IMR-90 (cell line): ENCODE data around the gene NKAIN2. TPM values are rescaled to one million over a fixed set of nuclear protein-coding genes. Genes with fewer than 3 reads are reported as not detected.
"Not testable (repeated sequence)": the region's sequence is repeated elsewhere in the genome, so short reads cannot be mapped to it uniquely, and the experiment has no call there.

ENCODE experiments used
- ATAC-seq: fragments of 200-7000 bp; cut with Tn5 transposase; 2 replicates; pipeline ENCODE4 v1.9.1; 2020; ENCODE audit warnings: low read depth, mild to moderate bottlenecking, moderate library complexity
- BruUV-seq: library from RNA; stranded (reverse); fragments of 400-500 nt; replicated peaks from 2 replicates; lab custom pipeline; 2021; lab: Mats Ljungman, UMichigan
- CTCF ChIA-PET: fragments of 300-600 bp; formaldehyde crosslinking; extraction: SDS; loops from one replicate; lab custom pipeline; 2021; ENCODE audit warnings: antibody characterized with exemption; lab: Yijun Ruan, JAX
- POLR2A ChIA-PET: fragments of 300-600 bp; sonication (Branson Sonifier 250); formaldehyde crosslinking; loops from one replicate; lab custom pipeline; 2022; ENCODE audit warnings: antibody characterized with exemption; ENCODE audit not compliant: unreplicated experiment; lab: Charles Lee
- DNase-seq: peaks from one replicate; pipeline ENCODE4 v3.0.0; 2013
- H2AFZ ChIP-seq: replicated peaks from 2 replicates; pipeline ENCODE3; 2013; ENCODE audit warnings: low read length, mild to moderate bottlenecking; ENCODE audit not compliant: poor library complexity
- H2AK5ac ChIP-seq: 2 replicates; pipeline ENCODE4 v1.6.1; 2013; ENCODE audit warnings: low read depth, low read length, inconsistent platforms
- H2AK9ac ChIP-seq: replicated peaks from 2 replicates; pipeline ENCODE3; 2013; ENCODE audit warnings: mild to moderate bottlenecking, low read depth, low read length, moderate library complexity; ENCODE audit not compliant: poor library complexity
- H2BK120ac ChIP-seq: 2 replicates; pipeline ENCODE4 v1.6.1; 2013; ENCODE audit warnings: low read depth, low read length, inconsistent platforms
- H2BK15ac ChIP-seq: 3 replicates; pipeline ENCODE4 v1.6.1; 2013; ENCODE audit warnings: low read depth, low read length, inconsistent platforms
- H2BK20ac ChIP-seq: 2 replicates; pipeline ENCODE4 v1.6.1; 2013; ENCODE audit warnings: low read depth, mild to moderate bottlenecking, inconsistent platforms, low read length, moderate library complexity
- H2BK5ac ChIP-seq: 2 replicates; pipeline ENCODE4 v1.6.1; 2013; ENCODE audit warnings: mild to moderate bottlenecking, low read depth, low read length, inconsistent platforms; ENCODE audit not compliant: poor library complexity, severe bottlenecking
- H3K14ac ChIP-seq: replicated peaks from 2 replicates; pipeline ENCODE4 v1.6.1; 2013; ENCODE audit warnings: low read depth, low read length, inconsistent platforms
- H3K18ac ChIP-seq: 2 replicates; pipeline ENCODE4 v1.6.1; 2013; ENCODE audit warnings: low read depth, low read length, control low read depth
- H3K23ac ChIP-seq: 2 replicates; pipeline ENCODE4 v1.6.1; 2013; ENCODE audit warnings: low read depth, low read length, inconsistent platforms
- H3K27ac ChIP-seq: 2 replicates; pipeline ENCODE4 v1.5.1; 2013; ENCODE audit warnings: mild to moderate bottlenecking, control low read depth, low read length; ENCODE audit not compliant: insufficient read depth
- H3K27me3 ChIP-seq: 2 replicates; pipeline ENCODE4 v1.6.1; 2013; ENCODE audit warnings: low read length; ENCODE audit not compliant: control insufficient read depth, insufficient read depth
- H3K36me3 ChIP-seq: 2 replicates; pipeline ENCODE4 v1.6.1; 2013; ENCODE audit warnings: low read length, mixed read lengths; ENCODE audit not compliant: control insufficient read depth, insufficient read depth
- H3K4ac ChIP-seq: 2 replicates; pipeline ENCODE4 v1.6.1; 2013; ENCODE audit warnings: low read depth, low read length, inconsistent platforms
- H3K4me1 ChIP-seq: 2 replicates; pipeline ENCODE4 v1.6.1; 2013; ENCODE audit warnings: low read length, mixed read lengths; ENCODE audit not compliant: control insufficient read depth, insufficient read depth
- H3K4me2 ChIP-seq: 2 replicates; pipeline ENCODE4 v1.6.1; 2013; ENCODE audit warnings: low read depth, mild to moderate bottlenecking, control low read depth, low read length, moderate library complexity
- H3K4me3 ChIP-seq: 2 replicates; pipeline ENCODE4 v1.5.1; 2013; ENCODE audit warnings: low read depth, mild to moderate bottlenecking, control low read depth, low read length, moderate library complexity; ENCODE audit not compliant: insufficient read depth
- H3K56ac ChIP-seq: 2 replicates; pipeline ENCODE4 v1.6.1; 2013; ENCODE audit warnings: low read length, inconsistent platforms; ENCODE audit not compliant: insufficient read depth; ENCODE audit errors: extremely low read depth
- H3K79me1 ChIP-seq, 2 experiments: 2 replicates each; pipeline ENCODE4 v1.6.1; 2013; ENCODE audit warnings: low read length in 2 of 2, inconsistent platforms in 1 of 2, low read depth in 1 of 2
- H3K9ac ChIP-seq: 2 replicates; pipeline ENCODE4 v1.6.1; 2013; ENCODE audit warnings: low read depth, low read length, control low read depth
- H3K9me1 ChIP-seq: 2 replicates; pipeline ENCODE4 v1.6.1; 2013; ENCODE audit warnings: low read length, inconsistent platforms; ENCODE audit not compliant: insufficient read depth
- H3K9me3 ChIP-seq: 2 replicates; pipeline ENCODE4 v1.6.1; 2013; ENCODE audit warnings: low read length; ENCODE audit not compliant: control insufficient read depth, insufficient read depth
- H4K20me1 ChIP-seq: 2 replicates; pipeline ENCODE4 v1.6.1; 2013; ENCODE audit warnings: low read length, inconsistent platforms; ENCODE audit not compliant: insufficient read depth
- H4K5ac ChIP-seq: 2 replicates; pipeline ENCODE4 v1.6.1; 2013; ENCODE audit warnings: mild to moderate bottlenecking, low read depth, low read length, control low read depth
- H4K8ac ChIP-seq, 2 experiments: 2 replicates each; pipeline ENCODE4 v1.6.1; 2013; ENCODE audit warnings: low read depth in 2 of 2, low read length in 2 of 2, control low read depth in 1 of 2, inconsistent platforms in 1 of 2
- H4K91ac ChIP-seq: 2 replicates; pipeline ENCODE4 v1.6.1; 2013; ENCODE audit warnings: low read depth, low read length, inconsistent platforms; ENCODE audit not compliant: insufficient read depth
- WGBS, 2 experiments: methylation state at CpG; one replicate each; pipeline versions ENCODE4 v1.1.5 to v1.1.7; 2013; ENCODE audit warnings: missing lambda C conversion rate in 2 of 2; ENCODE audit not compliant: insufficient read length in 1 of 2; ENCODE audit errors: extremely low coverage in 2 of 2; 5-methylcytosine and 5-hydroxymethylcytosine counted together
- dilution Hi-C: fragments of 300-500 bp; cut with HindIII; formaldehyde crosslinking; loops from one replicate; pipeline ENCODE4 v1.14.3; 2018; ENCODE audit warnings: low sequenced_read_pairs; ENCODE audit not compliant: unreplicated experiment
- in situ Hi-C: fragments of 300-500 bp; cut with MboI; formaldehyde crosslinking; loops from 3 replicates; pipeline ENCODE4 v1.14.3; 2019; ENCODE audit warnings: low sequenced_read_pairs, inconsistent platforms, mixed read lengths
- intact Hi-C: fragments of 100-400 bp; cut with micrococcal nuclease; formaldehyde crosslinking; loops from 2 replicates; pipeline ENCODE4 v1.10.0; 2022
- polyA plus RNA-seq, 3 experiments: library from polyadenylated mRNA; depleted of rRNA; stranded (reverse); fragments of >200 nt; gene quantifications; 2 replicates each; pipeline ENCODE4 v1.2.3, GENCODE V29; 2012; ENCODE audit warnings: low replicate concordance in 1 of 3
- total RNA-seq: library from RNA; depleted of rRNA; stranded (reverse); fragments of >200 nt; gene quantifications from 2 replicates; pipeline ENCODE4 v1.2.3, GENCODE V29; 2012

The NKAIN2 gene
- total and polyA plus RNA-seq, 2 of the 4 experiments (the other 2 are of a cell fraction), result not detected

DNA sequence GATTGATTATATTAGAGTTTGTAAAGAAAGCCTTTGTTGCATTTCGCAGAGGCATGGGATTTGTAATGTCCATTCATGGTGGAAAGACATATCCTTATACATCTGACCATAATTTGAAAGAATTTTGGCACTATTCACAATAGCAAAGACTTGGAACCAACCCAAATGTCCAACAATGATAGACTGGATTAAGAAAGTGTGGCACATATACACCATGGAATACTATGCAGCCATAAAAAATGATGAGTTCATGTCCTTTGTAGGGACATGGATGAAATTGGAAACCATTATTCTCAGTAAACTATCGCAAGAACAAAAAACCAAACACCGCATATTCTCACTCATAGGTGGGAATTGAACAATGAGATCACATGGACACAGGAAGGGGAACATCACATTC is 119.7 kb downstream of the NKAIN2 start:
- H4K5ac ChIP-seq, H3K27ac ChIP-seq, in situ Hi-C loops, H2AFZ ChIP-seq, H2AK5ac ChIP-seq, H3K4me2 ChIP-seq, DNase-seq, H3K4ac ChIP-seq, H4K8ac ChIP-seq, H2AK9ac ChIP-seq, intact Hi-C loops, H3K14ac ChIP-seq, CTCF ChIA-PET, H3K4me1 ChIP-seq, H2BK20ac ChIP-seq, H4K20me1 ChIP-seq, H3K36me3 ChIP-seq, H3K18ac ChIP-seq, H3K79me1 ChIP-seq, H3K9ac ChIP-seq, H2BK5ac ChIP-seq, BruUV-seq, H4K91ac ChIP-seq, H3K4me3 ChIP-seq, H3K23ac ChIP-seq, POLR2A ChIA-PET, H2BK120ac ChIP-seq, H3K56ac ChIP-seq, dilution Hi-C loops, H3K9me1 ChIP-seq, ATAC-seq, H3K9me3 ChIP-seq, H3K27me3 ChIP-seq, H2BK15ac ChIP-seq: not testable (repeated sequence)
- no CpG with 5 or more reads among the region's 3 CpGs for WGBS, 2 experiments
